ENCODE data around the gene LRCOL1.

- TF ChIP-seq CTCF (IDR thresholded peaks at IDR 0.05): no peak
- no peak for TF ChIP-seq POLR2A (IDR thresholded peaks at IDR 0.05)
Observed at GRCh38 chr12:132556216-132556615, 54.2 kb downstream of the LRCOL1 start.
